ENCODE data around the gene RSPH4A.
"Not testable (repeated sequence)": the region's sequence is repeated elsewhere in the genome, so short reads cannot be mapped to it uniquely, and the experiment has no call there.

RSPH4A gene

DNA sequence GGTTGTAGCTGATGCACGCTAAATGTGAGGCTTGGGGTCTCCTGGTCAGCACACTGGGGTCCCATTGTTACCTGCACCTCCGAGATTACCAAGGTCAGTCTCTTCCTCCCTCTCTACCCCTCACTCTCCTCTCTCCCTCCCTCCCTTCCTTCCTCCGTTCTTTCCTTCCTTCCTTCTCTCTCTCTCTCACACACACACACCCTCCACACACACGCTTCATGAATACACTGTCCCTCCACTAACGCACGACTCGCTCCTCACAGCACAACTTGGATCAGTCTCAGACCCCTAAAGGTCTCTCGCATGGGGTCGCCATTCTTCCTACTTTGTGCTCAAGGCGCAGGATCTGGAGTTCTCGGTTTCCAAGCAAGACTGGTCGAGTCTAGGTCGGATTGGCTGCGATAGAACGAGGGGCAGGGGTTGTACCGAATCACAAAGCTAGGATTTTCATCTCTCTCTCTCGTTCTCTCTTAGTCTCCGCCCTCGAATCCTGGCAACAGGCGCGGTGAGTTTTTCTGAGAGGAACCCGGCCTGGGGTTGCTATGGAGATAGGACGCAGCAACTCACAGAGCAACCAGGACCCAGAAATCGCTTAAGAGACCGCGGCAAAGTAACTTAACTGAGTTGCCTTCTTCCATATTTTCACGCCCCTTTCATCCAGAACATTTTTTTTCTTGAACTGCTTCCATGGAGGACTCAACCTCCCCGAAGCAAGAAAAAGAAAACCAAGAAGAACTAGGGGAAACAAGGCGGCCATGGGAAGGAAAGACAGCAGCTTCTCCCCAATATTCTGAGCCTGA lies at the start of gene RSPH4A:
Gene RSPH4A (plus strand): TSS at position 543 of the 800 bp plus-strand sequence. CDS start 145 bp downstream, at position 688.
- peak; percentile 21 to 32 for DNase-seq (ENCODE audit: extremely low read depth in 1 of 2, low read depth in 1 of 2)

DNA sequence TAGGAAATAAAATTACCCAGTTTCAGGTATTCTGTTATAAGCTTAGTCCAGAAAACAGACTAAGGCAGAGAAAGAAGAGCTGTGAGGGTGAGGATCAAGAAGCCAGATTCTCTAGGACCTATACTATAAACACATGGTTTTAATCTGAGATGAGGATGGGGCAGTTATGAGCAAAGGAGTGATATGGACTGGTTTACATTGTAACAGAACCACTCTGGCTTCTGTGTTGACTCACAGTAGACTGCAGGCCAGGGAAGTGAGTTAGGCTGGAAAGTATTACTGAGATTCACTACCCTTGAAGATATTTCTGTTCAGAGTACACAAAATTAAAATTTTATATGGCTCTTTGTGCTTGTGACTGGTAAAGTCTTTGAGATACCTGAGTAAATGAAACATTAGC lies 48.2 kb upstream of the RSPH4A start:
- no peak for DNase-seq (ENCODE audit: extremely low read depth in 1 of 2, low read depth in 1 of 2)

DNA sequence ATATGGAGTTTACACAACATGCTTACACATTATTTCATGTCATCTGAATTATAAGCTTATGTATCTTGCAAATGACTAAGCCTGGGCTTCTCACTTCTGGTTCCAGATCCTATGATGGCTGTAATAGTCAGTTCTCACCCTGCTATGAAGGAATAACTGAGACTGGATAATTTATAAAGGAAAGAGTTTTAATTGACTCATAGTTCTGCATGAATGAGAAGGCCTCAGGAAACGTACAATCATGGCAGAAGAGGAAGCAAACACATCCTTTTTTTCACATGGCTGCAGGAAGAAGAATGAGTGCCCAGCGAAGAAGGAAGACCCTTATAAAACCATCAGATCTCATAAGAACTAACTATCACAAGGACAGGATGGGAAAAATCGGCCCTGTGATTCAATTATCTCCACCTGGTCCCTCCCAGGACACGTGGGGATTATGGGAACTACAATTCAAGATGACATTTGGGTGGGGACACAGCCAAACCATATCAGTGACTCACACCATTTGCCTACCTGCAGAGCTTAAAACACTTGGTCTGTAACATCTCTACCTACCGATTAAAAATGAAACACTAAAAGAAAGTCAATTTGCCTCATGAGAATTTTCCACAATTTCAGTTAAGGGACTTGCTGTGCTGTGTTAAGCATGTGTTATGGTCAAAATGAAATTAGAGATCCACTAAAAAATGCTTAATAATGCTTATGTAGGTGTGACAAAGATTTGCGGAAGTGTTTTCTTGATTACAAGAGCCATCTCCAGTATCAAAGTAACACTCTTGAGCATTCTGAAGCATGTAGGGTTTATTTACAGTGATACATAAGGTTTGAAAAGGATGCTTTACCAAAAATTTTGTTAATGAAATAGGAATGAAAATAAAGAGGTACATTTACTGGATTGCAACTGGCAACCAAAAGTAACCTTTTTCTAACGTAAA lies 47.2 kb upstream of the RSPH4A start:
- no peak for DNase-seq (ENCODE audit: extremely low read depth in 1 of 2, low read depth in 1 of 2)

DNA sequence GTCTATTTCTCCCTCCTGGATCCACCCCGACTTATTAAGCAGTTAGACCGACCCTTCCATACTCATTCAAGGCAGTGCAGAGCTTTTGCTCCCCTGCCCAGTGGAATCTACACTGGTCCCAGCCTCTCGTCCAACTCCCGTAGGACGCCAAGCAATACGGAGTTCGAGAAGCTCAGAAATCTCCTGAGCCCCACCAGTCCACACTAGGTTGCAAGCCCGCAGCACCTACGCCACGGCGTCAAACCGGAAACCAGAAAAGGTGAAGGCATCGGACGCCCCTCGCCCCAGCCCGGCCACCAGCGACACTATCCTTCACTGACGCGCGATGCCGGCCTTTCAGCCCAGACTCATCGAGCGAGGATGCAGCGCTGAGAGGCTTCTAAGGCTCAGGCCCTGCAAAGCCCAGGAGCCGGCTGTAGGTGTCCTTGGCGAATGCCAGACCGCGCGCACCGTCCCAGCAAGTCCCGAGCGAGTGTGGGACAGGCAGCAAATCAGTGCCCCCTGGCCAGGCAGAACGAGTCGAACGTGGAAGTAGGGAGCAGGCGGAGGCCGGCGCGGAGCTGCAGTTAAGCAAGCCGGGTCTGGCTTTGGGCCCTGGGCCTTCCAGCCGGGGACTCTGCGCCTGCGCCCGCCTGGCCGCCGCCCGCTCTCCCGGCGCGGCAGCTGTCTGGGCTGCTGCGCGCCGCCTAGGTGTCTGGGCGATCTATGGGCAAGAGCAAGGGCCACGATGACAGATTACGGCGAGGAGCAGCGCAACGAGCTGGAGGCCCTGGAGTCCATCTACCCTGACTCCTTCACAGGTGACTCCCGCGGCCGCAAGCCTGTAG lies 45.2 kb upstream of the RSPH4A start, which contains the start of gene RWDD1:
Gene RWDD1 (plus strand): TSS at position 649 of the 827 bp plus-strand sequence. CDS start 79 bp downstream, at position 728.
- DNase-seq (ENCODE audit: extremely low read depth in 1 of 2, low read depth in 1 of 2): peak; percentile 94 to 97

DNA sequence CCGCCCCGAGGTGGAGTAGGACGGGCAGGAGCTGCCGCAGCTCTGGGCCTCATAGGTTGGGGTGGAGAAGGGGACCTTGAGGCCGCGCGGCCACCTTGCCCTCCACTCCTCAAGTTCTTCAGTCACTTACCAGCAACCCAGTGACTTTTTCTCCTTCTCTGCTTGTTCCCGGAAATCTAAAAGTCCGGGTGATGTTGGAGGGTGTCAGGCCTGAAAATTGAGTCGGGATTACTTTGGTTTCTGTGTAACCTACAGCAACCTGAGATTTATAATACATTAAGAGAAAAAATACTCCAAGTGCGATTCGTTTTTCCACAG lies 44.6 kb upstream of the RSPH4A start:
- no peak for DNase-seq (ENCODE audit: extremely low read depth in 1 of 2, low read depth in 1 of 2)

DNA sequence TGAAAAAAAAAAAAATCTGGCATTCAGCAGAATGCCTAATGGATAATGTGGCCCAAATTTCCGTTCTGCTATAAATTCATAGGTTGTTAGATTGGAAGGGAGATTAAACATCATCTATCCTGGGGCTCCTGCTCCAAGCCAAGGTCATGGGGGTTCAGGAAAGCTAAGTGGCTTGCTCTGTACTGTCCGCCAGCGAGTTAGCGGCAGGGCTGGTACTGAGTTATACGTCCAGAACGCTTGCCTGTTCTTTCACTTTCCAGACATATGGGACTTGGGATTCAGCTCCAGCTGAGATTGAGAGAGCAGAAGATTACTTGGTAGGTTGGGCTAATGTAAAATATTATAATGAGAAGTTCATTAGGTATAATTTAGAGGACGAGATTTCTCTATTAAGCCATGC lies 44.1 kb upstream of the RSPH4A start:
- DNase-seq (ENCODE audit: extremely low read depth in 1 of 2, low read depth in 1 of 2): no peak

DNA sequence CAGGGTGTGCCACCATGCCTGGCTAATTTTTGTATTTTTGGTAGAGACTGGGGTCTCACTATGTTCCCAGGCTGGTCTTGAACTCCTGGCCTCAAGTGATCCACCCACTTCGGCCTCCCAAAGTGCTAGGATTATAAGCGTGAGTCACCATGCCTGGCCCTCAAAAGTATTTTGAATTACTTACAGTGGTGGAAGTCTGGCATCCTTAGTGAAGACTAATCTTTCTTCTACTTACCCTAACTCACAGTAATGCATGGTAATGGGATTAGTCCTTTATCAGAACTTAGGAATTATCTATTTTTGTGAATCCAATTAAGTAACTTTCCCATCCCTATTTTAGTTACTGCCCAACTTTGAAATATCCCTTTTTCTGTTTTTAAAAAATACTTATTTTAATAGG lies 41.1 kb upstream of the RSPH4A start:
- no peak for DNase-seq (ENCODE audit: extremely low read depth in 1 of 2, low read depth in 1 of 2)

DNA sequence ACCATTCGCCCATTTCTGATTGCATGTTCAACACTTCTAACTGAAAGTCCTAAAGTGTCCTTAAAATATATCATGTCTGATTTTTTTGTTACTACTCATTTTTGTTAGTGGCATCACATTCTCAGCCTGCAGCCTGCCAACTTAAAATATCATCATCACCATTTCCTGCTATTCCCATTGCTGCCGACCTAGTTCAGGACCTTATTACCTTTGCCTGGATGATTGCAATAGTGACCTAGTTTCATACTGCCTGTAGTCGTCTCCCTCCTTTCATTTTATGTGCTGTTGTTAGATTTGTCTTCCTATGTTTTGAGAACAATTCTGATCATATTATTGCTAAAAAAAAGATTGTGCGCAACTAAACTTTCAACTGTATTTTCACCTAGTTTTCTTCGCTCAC lies 38.8 kb upstream of the RSPH4A start:
- DNase-seq (ENCODE audit: extremely low read depth in 1 of 2, low read depth in 1 of 2): no peak

DNA sequence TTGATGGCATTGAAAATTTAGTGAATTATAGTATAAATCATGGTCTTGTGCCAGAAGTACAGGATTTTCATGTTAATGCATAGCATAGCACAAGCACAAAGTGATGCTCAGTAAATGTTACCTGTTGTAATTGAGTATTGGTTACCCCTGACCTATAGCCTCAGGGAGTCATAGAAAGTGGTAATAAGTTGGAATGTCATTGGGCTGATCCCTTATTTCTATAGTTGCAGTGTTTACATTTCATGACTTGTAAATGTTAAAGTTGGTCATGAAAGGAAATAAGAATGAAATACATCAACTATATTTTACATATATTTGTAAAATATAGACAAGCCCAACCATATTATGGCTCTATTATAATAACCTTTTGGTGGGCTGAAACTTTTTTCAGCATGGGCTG lies 37.9 kb upstream of the RSPH4A start:
- no peak for DNase-seq (ENCODE audit: extremely low read depth in 1 of 2, low read depth in 1 of 2)

DNA sequence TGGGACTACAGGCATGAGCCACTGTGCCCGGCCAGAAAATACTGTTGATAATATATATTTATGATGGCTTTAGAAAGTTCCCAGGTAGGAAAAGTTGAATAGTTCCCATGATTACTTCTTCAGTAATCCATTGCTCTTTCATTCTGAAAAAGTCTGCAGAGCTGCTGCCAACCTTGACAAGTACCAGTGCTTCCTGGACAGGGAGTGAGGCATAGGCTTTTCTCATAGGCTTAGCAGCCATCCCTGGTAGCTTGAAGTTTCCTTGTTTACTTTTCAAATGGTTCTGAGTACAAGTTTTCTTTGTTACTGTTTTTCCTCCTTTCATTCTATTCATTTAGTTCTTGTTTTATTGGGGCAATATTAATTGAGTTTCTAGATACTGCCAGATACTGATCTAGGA lies 37.1 kb upstream of the RSPH4A start:
- DNase-seq (ENCODE audit: extremely low read depth in 1 of 2, low read depth in 1 of 2): no peak

DNA sequence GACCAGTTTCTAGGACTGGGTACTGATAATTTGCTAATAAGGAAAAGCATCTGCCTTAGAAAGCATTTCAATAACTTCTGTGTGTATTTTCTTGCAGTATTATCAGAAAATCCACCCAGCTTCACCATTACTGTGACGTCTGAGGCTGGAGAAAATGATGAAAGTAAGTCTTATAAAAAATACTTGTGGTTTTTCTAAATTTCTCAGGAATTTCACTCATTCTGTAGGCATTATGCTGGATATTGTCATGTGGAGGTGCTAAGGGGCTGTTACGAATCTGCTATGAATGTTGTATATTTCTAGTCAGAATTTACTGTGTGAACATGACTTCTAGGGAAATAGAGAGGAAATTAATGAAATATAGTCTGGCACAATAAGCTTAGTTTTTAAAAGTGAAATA lies 36.1 kb upstream of the RSPH4A start:
- no peak for DNase-seq (ENCODE audit: extremely low read depth in 1 of 2, low read depth in 1 of 2)

DNA sequence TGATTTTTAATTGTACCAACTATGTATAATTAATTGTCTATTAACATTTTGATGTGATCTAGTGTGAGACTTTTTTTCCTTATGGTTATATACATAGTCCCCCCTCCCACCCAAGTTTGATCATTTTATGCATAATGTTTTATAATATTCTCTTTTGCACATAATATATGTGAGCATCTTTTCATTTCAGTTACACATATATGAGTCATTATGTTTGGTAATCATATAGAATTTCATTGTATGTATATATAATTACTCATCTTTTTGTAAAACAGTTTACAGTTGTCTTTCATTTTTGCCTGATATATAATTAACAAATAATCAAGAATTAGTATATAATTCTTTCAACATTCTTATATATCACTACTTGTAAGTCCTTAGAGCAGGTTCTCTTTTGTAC lies 30.0 kb upstream of the RSPH4A start:
- DNase-seq (ENCODE audit: extremely low read depth in 1 of 2, low read depth in 1 of 2): no peak

DNA sequence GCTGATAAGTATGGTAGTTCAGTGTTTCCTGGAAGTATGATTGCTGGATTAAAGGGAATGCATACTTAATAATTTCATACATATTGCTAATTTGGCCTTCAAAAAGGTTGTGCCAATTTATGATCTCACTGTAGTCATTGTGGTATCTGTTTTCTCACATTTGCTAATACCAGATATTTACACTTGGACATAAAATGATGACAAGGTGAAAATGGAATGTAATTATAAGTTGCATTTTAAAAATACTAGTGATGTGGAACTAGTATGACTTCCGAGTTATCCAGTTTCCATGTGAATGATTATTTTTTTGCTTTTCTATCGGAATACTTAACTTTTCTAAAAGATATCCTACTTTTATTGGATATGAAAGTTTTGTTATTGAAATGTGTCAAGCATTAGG lies 29.5 kb upstream of the RSPH4A start:
- DNase-seq (ENCODE audit: extremely low read depth in 1 of 2, low read depth in 1 of 2): no peak

DNA sequence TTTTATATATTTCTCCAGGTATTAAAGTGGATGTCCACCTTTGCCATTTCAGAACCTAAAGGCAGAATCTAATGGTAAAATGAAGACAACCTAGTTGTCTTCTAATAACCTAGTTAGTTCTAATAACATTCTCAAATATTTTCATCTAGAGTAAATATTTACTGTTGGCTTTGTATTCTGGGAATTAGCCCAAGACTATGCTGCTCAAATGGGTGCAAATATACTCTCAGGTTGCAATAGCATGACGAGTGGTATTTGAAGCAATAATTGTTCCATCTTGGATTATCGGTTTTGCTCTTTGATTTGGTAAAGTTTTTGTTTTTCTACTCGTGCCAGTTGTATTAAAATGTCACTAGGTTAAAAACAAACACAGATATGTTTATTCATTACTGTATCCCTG lies 21.0 kb upstream of the RSPH4A start:
- no peak for DNase-seq (ENCODE audit: extremely low read depth in 1 of 2, low read depth in 1 of 2)

DNA sequence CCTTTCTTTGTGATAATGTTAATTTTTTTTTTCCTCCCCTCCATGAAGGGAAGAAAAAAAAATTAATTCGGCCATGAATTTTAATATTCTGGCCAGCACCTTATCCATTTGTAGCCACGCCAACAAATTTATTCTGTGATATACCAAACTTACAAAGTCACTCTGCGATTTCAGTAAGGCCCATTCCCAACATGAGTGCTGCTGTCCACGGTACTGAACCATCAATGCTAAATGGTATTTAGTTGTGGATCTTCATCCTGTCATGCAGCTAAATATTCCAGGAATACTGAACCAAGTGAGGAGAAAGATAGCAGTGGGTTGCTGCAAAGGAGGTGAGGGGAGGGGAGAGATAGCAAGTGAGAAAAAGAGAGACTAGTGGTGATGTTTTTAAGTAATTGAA lies 19.5 kb upstream of the RSPH4A start:
- no peak for DNase-seq (ENCODE audit: extremely low read depth in 1 of 2, low read depth in 1 of 2)

DNA sequence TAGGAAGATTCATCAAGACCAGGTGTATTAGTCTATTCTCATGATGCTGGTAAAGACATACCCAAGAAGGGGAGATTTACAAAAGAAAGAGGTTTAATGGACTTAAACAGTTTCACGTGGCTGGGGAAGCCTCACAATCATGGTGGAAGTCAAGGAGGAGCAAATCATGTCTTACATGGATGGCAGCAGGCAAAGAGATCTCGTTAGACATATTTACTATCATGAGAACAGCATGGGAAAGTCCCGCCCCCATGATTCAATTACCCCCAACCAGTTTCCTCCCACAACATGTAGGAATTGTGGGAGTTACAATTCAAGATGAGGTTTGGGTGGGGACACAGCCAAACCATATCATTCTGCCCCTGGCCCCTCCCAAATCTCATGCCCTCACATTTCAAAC lies 12.4 kb upstream of the RSPH4A start:
- DNase-seq (ENCODE audit: extremely low read depth in 1 of 2, low read depth in 1 of 2): not testable (repeated sequence)

DNA sequence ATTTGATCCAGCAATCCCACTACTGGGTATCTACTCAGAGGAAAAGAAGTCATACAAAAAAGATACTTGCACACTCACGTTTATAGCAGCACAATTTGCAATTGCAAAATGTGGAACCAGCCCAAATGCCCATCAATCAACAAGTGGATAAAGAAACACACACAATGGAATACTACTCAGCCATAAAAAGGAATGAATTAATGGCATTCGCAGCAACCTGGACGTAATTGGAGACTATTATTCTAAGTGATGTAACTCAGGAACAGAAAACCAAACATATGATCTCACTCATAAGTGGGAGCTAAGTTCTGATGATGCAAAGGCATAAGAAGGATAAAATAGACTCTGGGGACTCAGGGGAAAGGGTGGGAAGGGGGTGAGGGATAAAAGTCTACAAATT lies 11.4 kb upstream of the RSPH4A start:
- not testable (repeated sequence) for DNase-seq (ENCODE audit: extremely low read depth in 1 of 2, low read depth in 1 of 2)

DNA sequence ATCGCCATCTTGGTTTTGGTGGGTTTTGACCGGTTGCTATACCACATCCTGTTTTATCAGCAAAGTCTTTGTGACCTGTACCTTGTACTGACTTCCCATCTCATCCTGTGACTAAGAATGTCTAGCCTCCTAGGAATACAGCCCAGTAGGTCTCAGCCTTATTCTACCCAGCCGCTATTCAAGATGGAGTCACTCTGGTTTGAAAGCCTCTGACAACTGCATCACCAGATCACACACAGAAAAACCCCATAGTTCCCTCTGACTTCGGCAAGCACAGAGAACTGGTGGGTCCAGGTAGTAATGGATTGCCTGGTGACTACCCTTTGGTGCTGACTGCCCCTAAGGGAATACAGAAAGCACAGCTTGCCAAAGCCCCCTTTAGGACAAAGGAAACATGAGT lies 10.3 kb upstream of the RSPH4A start:
- no peak for DNase-seq (ENCODE audit: extremely low read depth in 1 of 2, low read depth in 1 of 2)

DNA sequence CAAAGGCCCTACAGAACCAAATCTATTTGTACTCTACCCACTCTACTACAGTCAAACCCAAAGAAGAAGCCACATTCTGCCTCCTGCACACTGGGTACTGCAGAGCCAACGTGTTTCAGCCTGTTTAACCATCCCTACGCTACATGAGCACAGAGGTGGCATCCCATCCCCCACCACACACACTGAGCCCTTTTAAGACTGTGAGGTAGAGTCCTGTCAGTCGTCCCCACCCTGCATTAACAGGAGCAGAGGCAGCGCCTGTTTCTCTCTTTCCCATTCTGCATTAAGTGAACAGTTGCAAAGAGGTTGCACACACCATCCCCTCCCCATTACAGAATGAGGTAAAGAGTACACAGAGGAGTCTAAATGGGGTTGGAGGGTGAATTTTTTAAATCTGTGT lies 5.2 kb upstream of the RSPH4A start:
- DNase-seq (ENCODE audit: extremely low read depth in 1 of 2, low read depth in 1 of 2): no peak

DNA sequence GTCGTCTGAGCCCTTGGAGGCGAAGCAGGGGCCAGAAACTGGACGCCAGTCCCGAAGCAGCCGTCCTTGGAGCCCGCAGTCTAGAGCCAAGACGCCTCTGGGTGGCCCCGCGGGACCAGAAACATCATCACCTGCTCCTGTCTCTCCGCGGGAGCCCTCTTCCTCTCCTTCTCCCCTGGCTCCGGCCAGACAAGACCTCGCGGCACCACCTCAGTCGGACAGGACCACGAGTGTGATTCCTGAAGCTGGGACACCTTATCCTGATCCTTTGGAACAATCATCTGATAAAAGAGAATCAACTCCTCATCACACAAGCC lies 416 bp downstream of the RSPH4A start:
- no peak for DNase-seq (ENCODE audit: extremely low read depth in 1 of 2, low read depth in 1 of 2)

DNA sequence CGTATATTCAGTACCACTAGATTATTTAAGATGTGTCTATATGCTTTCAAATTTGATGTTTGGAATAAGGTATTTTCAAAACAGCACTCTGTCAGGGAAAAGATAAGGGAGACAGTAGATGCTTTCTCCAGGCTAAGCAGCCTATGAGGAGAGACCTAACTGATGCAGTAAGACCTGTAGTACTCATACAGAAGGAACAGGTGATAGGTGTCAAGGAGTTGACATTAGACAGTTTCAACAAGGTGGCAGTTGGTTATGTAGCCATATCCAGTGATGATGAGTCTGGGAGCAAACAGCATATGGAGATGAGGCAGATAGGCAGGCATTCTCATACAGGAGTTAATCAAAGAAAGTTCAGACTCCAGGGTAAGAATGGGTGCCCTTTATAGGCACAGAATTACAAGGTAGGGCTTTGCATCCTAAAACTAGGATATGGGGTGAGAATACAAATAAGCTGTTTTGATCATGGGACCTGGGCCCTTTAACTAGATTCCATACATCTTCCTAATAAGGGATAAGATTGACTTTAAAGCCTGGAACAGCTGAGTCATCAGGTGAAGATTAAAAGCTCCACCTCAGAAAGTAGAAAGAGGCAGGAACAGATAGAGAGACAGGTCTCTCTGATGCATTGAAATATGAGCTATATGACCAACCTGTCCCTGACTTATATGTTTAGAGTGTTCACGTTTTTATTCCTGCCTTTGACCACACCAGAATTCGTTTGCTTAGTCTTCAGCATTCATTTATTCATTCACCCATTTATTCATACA lies 7.9 kb downstream of the RSPH4A start:
- no peak for DNase-seq (ENCODE audit: extremely low read depth in 1 of 2, low read depth in 1 of 2)
